Activated T-cell treated with anti-CD3 and anti-CD28 coated beads for 4 hours (primary cell): Measurements from ENCODE around the gene METTL4.
"Not testable (repeated sequence)": the region's sequence is repeated elsewhere in the genome, so short reads cannot be mapped to it uniquely, and the experiment has no call there.

Experiments used
- DNase-seq: peaks from one replicate; pipeline ENCODE4 v3.0.0-alpha.2; 2020

Gene METTL4

DNA sequence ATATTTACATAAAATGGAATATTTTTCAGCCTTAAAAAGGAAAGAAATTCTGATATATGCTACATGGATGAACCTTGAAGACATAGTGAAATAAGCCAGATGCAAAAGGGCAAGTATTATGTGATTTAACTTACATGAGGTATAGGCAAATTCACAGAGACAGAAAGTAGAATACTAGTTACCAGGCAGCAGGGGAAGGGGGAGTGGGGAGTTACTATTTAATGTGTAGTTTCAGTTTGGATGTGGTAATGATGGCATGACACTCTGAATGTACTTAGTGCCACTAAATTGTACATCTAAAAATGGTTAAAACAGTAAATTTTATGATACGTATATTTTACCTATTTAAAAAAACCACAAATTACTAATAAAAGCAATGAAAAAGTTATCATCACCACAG lies 12.1 kb downstream of the METTL4 start:
- no peak for DNase-seq

DNA sequence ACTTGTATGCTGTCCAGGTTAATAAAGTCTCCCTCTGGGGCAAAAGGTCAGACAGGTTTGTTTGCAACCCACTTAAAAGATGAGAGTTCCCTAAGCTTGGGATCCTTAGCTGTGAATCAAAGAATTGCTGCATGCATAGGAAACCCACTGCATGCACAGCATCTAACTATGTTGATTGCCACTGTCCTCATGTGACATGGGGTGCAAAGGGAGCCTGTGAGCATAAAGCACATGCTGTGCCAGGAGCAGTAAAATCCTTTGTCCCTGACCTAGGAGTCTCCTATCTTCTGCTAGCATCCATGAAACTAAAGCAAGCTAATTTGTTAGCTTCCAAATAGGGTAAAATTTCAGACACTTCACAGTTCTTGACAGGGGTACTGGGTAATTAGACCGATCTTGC lies 13.8 kb downstream of the METTL4 start:
- DNase-seq: no peak

DNA sequence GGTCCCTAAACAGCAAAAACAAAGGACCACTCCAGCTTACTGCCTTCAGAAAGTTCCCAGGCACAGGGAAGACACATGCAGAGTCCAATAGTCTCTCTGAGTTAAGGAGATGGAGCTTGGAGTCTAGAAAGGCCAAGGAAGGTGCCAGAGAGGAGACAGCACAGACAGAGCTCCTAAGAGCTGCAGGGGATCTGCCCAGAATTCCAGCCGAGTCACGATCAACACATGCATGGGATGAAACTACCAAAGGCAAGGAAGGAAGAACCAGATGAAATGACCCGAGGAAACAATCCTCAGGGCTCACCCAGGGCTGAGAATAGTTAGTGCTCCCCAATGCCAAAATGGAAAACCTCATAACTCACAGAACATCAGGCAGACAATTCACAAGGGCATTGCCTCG lies 15.4 kb downstream of the METTL4 start:
- DNase-seq: no peak

DNA sequence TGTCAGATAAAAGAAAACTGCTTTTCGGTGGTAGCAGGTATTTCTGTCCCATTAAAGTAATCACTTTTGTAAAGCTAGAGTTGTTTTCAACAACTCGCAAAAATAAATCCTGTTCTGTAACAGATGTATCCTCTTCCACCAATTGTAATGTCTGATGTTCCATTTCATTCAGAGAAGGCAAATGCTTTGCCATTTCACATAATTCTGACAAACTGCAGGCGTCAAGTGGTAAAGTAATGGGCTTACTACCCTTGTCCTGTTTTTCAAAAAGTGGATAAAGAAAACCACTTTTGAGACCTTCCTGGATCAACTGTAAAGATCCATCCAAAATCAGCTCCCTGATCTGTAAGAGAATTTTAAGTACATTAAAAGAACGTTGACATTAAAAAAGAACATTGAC lies 16.6 kb downstream of the METTL4 start:
- no peak for DNase-seq

DNA sequence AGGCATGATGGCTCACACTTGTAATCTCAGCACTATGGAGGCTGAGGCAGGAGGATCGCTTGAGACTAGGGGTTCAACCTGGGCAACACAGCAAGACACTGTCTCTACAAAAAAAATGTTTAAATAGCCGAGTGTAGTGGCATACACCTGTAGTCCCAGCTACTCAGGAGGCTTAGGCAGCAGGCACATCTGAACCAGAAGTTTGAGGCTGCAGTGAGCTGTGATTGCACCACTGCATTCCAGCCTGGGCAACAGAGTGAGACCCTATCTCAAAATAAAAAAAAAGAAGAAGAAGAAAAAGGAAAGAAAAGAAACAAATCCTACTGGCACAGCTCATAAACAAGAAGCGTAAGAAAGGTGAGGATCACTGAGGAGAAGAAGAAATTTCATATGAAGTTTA lies 19.9 kb downstream of the METTL4 start:
- no peak for DNase-seq

DNA sequence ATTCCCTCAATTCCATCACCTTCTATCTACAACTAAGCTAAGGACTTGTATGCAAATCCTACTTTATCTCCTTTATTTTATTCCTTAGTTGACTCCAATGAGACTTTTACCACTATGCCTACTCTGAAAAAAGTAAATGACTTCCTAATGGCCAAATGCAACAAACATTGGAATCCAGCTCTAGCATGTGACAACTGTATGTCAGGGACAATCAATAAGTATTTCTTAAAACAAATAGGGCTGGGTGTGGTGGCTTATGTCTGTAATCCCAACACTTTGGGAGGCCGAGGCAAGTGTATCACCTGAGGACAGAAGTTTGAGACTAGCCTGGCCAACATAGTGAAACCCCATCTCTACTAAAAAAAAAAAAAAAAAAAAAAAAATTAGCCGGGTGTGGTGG lies 21.8 kb downstream of the METTL4 start:
- no peak for DNase-seq

DNA sequence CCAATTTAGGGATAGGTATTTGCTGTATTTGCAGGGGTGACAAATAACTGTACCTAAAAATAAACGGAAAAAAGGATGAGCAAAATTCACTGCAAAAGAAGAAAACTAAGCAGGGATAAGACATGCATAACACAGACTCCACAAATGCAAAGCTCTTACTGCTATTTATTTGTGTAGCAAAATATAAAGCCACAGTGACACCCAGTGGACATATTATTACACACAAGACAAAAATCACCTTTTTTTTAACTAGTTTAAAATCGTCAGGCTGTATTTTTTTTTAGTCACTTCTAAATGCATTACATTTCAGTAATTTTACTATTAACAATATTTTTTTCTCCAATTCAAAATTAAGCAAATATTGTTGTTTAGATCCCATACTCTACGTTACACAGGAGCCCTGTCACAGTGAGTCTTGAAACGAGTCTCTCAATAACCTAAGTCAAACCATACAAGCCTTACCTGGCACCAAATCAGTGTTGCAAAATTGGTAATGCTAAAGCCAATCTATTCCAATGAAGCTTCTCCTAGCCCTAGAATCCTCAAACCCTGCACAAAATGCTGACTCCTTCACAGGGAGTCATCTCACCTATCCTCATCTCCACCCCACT lies 23.7 kb downstream of the METTL4 start:
- DNase-seq: no peak

DNA sequence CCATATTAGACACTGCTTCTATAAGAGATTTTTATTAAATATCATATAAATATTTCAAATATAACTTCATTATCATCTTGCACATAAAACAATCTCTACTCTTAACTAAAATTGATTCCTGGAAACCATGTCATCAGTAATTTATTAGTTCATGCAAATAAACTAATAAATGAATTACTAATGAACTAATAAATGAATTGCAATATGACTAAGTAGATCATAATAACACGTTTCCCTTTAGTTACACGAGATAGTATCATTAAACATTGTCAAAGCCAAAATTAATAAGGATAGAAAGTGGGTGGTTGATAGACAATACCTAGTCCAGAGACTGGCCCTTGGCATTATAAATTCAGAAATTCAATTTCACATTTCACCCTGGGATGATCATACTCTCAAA lies 26.1 kb downstream of the METTL4 start:
- no peak for DNase-seq

DNA sequence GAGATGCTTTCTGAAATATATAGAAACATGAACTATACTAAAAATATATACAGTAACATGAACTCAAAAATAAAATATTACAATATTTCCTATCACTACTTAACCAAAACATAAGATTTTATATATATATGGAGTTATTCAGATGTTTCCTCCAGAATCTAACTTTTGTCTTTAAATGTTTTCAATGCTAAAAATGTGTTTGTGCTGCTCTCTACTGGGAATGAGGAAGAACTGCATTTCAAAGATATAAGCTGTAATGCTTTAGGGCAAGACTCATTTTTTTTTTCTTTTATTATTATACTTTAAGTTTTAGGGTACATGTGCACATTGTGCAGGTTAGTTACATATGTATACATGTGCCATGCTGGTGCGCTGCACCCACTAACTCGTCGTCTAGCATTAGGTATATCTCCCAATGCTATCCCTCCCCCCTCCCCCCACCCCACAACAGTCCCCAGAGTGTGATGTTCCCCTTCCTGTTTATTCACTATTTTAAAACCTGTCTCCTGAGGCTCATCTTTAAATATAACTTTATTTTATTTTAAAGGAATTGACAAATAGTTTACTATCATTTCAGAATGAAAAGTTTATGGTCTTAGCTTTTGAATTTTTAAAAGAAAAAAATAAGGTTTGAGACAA lies 29.3 kb downstream of the METTL4 start:
- not testable (repeated sequence) for DNase-seq

DNA sequence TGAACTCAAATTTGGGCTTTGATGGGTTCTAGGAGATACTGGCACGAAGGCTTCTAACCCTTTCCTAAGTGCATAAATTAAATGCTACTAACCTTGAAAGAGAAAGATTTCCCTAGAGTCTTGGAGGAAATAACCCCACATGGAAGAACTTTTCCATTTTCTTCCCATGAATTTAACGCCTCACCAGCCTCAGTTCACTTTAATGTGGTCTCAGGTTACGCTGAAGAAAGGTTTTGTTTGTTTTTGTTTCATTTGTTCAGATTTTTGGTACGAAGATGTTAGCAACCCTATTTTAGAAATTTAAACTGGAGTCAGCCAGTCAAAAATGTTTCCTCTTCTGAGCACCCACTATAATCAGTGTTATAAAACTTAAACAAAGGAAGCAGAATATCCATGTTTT lies 30.7 kb downstream of the METTL4 start:
- no peak for DNase-seq

DNA sequence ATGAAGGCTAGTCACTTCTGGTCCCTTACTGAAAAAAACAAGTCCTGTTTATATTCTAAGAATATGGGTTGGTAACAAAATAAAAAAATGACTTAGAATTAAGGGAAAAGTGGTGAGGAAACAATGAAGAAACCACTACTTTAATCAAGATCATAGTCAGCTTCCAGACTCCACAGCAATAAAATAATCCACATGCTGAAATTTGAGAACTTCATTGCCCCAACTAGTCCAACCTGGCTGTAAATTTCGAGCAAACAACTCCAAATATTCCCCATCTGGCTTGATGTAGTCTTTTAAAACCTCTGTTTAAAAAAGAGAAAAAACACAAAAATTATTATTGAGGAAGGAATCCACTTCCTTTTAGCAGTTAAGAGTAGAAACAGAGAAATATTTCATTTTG lies 32.5 kb downstream of the METTL4 start:
- no peak for DNase-seq

DNA sequence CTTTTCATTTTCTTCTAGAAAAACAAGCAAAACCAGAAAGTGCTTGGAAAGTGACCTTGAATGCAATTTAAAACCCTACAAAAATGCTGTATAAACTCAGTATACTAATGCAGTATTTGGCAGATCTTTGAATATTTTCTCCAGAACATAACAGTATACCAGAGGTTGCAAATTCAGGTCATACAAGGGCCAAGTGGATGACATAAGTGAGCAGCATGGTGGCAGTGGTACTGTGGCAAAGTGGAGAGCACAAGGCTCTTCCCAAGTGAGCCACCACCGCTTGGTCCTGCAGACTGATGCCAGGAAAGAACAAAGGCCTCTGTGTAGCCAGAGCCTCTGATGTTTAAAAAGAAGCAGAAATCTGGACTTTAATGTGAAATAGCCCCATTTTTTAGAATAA lies 33.1 kb downstream of the METTL4 start:
- DNase-seq: no peak

DNA sequence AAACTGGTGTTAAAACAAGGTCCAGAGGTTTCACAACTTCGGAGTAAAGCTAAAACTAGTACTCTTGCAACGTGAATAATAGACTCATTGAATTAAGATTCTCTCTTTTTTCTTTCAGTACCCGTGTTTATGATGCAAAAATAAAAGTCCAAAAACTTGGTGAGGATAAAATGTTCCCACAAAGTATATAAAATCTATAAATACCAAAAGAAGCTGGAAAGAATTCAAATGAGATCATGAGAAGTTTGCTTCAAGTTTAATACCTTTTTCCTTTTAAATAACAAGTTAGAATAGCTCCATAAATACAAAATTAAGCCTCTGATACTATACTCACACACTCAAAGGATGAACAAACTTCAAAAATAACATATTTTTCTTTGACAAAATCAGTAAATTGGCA lies 34.0 kb downstream of the METTL4 start:
- no peak for DNase-seq

DNA sequence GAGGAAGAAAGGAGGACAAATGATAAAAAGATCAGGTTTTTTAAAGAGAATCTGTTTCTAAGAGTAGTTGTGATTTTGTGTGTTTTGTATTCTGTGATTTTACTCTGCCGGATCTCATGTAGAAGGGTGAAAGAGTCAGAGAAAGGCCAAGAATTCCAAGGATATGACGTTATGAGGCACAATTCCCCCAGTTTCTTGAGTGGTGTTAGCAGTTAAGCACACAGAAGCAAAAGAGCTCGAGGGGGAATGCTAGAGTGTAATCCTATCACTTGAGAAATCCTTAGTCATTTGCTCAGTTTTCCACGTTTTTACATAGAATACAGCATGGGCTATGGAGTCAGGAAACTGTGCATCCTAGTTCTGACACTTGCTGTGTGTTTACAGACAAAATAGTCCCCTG lies 34.8 kb downstream of the METTL4 start:
- no peak for DNase-seq

DNA sequence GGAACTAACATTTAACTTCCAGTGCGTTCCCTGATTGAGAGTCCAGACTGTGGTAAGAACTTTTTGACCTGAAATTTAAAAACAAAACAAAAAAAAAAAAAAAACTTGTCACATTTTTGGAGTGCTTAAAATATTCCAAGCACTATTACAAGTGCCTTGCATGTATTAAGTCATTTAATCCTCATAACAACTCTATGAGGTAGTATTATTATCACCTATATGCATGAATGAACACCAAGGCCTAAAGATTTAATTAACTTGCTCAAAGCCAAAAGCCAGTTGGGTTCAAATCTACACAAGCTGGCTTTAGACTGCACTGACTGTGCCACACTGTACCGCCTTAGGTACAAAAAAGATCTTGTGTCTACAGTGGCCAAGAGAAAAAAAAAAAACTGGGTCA lies 35.2 kb downstream of the METTL4 start:
- DNase-seq: no peak

DNA sequence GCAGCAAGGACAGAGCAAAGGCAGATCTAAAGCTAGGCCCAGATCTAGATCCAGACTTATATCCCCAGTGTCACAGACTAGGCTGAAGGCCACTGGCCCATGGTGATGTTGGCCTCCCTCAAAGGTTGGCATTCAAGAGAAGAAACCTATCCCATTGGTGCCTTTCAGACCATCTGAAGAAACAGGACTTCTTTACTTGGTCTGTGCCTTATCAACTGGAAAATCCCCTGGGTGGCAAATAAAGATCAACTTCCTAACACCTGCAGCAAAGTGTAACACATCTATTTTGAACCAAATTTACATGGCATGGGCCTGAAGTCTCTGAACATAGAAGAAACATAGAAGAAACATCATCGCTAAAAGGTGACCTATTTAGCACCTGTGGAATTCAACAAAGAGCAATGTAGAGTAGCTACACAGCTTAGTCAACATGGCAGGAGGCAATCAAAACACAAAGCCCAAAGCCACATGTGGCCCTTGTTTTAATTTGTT lies 35.8 kb downstream of the METTL4 start:
- no peak for DNase-seq

DNA sequence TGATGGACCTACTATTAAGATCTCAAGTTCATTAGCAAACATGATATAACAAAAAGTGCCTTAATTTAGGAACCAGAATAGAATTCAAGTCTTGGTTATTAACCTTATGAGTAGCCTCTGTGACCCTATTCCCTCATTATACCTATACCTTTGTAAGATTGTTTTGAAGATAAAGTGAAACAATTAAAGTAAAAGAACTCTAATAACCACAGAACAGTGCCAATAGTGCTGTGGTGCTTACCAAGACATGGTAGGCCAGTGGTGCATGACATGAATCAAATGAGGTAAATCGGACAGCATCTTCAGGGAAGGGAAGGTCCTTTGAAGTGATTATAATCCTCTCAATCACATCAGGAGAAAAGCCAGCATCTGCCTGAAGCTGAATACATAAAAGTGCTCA lies 36.4 kb downstream of the METTL4 start:
- no peak for DNase-seq

DNA sequence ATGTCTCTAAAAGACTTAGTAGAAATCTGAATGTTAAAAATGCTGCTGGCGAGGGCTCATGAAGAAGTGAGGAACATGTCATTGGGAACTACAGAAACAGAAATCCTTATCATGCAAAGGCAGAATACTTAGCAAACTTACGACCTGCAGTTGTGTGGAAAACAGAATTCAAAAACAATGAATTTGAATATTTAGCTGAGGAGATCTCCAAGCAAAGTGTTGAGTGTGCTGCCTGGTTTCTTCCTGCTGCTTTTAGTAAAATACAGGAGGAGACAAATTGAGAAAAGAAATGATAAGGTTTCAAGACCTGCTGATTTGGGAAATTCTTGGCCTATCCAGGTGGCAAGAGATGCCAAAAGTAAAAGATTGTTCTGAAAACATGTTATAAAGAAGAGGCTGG lies 38.5 kb downstream of the METTL4 start:
- no peak for DNase-seq

DNA sequence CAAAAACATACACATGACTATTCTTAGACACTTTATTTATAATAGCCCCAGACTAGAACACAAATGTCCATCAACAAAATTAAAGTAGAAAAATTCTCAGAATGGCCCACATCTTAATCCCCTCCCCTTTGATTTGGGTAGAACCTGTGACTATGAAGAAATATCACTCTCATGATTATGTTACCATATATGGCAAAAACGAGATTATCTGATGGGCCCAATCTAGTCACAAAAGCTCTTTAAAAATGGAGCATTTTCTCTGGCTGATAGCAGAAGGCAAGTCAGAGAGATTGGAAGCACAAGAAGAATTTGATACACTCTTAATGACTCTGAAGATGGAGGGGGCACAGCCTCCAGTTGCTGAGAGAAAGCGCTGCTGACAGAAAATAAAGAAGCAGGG lies 39.6 kb downstream of the METTL4 start:
- DNase-seq: no peak

DNA sequence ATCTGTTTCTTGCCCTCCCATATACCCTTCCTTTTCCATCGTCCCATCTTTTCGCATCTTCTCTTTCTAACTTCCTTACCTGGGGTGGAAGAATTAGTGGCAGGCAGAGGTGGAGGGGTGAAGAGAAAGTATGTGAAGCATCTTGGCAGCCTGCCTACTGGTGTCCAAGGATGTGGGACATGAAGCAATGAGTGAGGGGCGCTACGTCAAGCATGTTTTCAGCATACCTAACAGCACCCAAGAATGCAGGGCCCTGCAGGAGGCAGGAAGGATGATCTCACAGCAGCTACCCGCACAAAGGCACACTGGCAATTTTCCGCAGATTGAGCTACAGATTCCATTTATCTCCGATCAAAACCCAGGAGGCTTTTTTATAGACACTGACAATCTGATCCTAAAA lies 42.2 kb downstream of the METTL4 start:
- DNase-seq: no peak

DNA sequence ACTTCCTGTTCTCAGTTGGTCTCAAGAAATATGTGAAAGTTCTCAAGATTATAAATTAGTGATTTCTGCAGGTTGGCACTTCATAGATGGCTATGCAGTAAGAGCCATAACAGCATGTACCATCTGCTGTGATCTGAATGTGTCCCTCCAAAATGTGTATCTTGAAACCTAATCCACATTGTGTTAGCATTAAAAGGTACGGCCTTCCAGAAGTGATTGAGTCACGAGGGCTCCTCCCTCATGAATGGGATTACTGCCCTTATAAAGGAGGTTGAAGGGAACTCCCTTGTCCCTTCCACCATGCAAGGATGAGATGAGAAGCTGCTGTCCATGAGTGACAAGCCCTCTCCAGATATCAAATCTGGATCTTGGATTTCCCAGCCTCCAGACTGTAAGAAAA lies 45.0 kb downstream of the METTL4 start:
- no peak for DNase-seq

DNA sequence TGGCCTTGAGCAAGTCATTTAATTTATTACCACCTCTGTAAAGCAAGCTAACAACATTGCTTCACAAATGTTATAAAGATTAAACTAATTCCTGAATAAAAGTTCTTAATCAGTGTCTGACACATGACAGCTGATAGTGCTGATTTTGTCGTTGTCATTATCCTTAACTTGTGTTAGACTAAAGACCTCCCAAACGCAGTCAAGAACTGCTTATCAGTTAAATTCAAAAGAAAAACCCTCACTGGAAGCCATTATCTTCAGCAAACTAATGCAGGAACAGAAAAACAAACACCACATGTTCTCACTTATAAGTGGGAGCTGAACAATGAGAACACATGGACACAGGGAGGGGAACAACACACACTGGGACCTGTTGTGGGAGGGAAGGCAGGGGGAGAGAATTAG lies 46.5 kb downstream of the METTL4 start:
- not testable (repeated sequence) for DNase-seq

DNA sequence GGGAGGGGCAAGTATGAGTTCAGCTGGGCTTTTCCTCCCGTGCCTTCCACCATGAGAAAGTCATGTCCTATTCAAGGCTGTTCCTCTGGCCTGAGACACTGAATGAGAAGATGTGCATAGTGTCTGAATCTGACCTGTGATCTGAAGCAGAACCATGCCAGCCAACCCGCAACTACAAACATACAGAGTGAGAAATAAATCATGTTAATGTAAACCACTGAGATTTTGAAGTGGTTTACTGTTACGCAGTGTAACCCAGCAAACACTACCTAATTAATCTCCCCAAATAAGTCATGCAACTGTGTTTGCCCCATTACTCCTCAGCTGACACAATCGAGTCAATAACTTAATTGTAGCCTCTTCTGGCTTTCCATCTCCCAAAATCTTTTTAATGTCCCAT lies 49.2 kb downstream of the METTL4 start:
- no peak for DNase-seq

DNA sequence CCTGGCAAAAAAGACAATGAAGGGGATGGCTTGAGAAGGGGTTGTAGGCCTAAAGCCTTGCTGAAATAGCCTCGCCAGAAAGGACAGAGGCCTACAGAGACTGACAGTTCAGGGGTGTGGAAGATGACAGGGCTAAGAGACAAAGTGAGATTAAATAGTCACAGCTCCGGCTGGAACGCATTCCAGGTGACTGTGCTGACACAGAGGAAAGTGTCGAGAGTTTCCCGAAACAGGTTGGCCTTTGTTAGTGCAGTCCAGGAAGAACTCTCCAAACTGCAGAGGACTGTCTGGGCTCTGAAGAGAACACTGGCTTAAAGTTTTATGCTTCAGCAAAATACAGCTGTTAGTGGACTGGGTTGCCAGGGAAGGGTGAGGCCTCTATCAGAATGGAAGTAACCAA lies 52.8 kb downstream of the METTL4 start:
- no peak for DNase-seq

DNA sequence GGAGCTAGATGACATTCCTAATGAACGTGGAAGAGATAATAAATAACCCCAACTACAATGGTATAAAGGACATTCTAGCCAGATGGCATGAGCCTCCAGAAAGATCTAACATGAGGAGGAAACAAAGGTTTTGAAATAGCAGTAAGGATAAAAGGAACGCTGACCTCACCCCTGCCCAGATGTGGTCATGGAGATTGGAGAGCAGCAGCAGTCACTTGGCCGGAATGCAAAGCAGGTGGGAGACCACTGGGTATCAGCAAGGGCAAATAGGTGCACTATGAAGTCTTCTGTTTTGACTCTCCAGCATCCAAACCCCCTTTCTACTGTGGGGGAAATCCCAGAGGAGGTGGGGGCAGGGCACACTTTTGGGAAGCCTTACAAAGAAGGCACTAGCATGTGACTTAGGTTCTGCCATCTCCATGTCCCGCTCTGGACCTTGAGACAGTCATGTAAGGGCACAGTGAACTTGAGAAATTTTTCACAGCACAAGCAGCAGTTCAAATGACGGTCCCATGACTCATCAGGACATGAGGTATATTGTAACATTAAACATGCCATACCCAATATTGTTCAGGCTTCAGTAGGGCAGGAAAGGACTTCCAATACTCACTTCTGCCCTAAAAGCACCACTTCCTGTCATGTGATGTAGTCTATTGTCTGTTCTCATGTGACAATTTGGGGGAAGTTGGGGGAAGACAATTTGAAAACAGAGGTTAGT lies 55.2 kb downstream of the METTL4 start:
- no peak for DNase-seq
